ENCODE data around the gene ATXN1. TPM values are rescaled to one million over a fixed set of nuclear protein-coding genes. Genes with fewer than 3 reads are reported as not detected.

ATXN1 gene
- total RNA-seq, 1 experiment from 2014 or later = 25.6 TPM

DNA sequence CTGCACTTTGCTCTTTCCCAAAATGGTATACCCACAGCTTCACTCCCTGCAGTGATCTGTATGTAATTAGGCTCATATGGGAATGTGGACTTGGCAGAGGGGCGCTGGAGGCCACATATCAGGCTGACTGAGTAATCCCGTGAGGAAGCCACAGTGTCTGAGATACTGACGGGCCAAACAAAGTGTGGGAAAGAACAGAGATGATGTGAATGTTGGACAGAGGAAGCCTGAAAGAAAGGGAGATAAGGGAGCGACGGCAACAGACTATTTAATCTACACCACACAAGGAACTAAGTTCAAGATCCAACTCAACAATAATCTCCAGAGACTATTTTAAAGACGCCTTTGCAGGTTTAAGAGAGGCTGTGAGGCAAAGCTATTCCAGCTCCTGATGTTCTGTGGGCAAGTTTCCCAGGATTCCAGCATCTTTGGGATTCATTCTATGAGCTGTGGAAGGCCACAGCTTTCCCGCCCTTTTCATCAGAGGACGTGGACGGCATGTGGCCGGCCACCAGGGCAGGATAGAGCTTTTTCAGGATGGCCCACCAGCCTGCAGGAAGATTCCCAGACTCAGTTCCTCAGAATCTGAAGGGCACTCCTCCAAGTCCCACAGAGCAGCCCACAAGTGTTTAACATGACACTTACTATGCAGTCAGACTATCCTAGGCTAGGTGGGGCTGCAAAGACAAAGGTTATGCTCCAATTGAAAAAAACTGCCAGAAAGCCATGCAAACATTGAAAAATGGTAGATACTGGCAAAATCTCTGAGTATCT, 237.5 kb downstream of the ATXN1 start:
- peak; percentile 36 for DNase-seq (ENCODE audit: low spot score)
- no peaks in the 10 kb centered on the region for H3K9me3 ChIP-seq (ENCODE audit: low read depth, low read length, poor library complexity, severe bottlenecking)

DNA sequence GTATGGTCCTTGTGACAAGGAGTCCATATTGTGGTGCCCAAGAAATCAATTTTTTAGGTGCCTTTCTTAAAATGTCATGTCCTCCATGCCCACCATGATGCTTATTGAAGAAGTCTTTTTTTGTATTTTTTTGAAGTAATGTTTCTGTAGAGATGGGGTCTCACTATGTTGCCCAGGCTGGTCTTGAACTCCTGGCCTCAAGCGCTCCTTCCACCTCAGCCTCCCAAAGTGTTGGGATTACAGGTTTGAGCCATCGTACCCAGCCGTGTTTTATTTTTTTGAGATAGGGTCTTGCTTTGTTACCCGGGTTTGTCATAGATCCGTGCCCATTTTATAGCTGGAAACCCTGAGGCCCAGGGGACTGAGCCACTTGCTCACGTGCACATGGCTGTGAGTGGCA, 238.3 kb downstream of the ATXN1 start:
- H3K27me3 ChIP-seq (replicated peaks; ENCODE audit: insufficient read depth, low read depth, low read length, poor library complexity) = no peaks in the 10 kb centered on the region
- H3K36me3 ChIP-seq (ENCODE audit: insufficient read depth, low read length, poor library complexity, severe bottlenecking) = no peaks in the 10 kb centered on the region
- CTCF ChIA-PET = no interaction called here
- no peak for DNase-seq (ENCODE audit: low spot score)
- no peak overlapping the region for H3K27ac ChIP-seq (ENCODE audit: low read depth, low read length, poor library complexity, severe bottlenecking)
- no peaks in the 10 kb centered on the region for H3K9me3 ChIP-seq (ENCODE audit: low read depth, low read length, poor library complexity, severe bottlenecking)
- no peak overlapping the region for H3K4me3 ChIP-seq (ENCODE audit: low read depth, low read length, poor library complexity, severe bottlenecking)
- TF ChIP-seq EZH2 (IDR thresholded peaks at IDR 0.05; ENCODE audit: borderline replicate concordance, low read depth, low read length, poor library complexity, severe bottlenecking) = no peak
- TF ChIP-seq, protein P1, sequence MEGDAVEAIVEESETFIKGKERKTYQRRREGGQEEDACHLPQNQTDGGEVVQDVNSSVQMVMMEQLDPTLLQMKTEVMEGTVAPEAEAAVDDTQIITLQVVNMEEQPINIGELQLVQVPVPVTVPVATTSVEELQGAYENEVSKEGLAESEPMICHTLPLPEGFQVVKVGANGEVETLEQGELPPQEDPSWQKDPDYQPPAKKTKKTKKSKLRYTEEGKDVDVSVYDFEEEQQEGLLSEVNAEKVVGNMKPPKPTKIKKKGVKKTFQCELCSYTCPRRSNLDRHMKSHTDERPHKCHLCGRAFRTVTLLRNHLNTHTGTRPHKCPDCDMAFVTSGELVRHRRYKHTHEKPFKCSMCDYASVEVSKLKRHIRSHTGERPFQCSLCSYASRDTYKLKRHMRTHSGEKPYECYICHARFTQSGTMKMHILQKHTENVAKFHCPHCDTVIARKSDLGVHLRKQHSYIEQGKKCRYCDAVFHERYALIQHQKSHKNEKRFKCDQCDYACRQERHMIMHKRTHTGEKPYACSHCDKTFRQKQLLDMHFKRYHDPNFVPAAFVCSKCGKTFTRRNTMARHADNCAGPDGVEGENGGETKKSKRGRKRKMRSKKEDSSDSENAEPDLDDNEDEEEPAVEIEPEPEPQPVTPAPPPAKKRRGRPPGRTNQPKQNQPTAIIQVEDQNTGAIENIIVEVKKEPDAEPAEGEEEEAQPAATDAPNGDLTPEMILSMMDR (conservative IDR thresholded peaks at IDR 0.05; ENCODE audit: low read depth, low read length) = no peak
- intact Hi-C loops (cut with micrococcal nuclease; ENCODE audit: unreplicated experiment) = no loop called here
- no peaks in the 10 kb centered on the region for H3K4me1 ChIP-seq (ENCODE audit: insufficient read depth, low read length, poor library complexity, severe bottlenecking)
- BruUV-seq (replicated peaks) = no TSS peak
- POLR2A ChIA-PET (ENCODE audit: low non-redundant PET) = no interaction called here

More for the DNA sequence above, 237.5 kb downstream of the ATXN1 start:
- ChIA-PET CTCF (interaction anchor here (0.5 to 0.7 kb wide), 2 partner anchors 529 to 1292 kb away, joined by 3 to 6 read pairs; no protein-coding TSS in a partner anchor), POLR2A (ENCODE audit: low non-redundant PET) (no interaction called here)
- intact Hi-C loops (cut with micrococcal nuclease; ENCODE audit: unreplicated experiment) = no loop called here
- no TSS peak for BruUV-seq (replicated peaks)
- no peaks in the 10 kb centered on the region for H3K4me1 ChIP-seq (ENCODE audit: insufficient read depth, low read length, poor library complexity, severe bottlenecking)
- no peaks in the 10 kb centered on the region for H3K36me3 ChIP-seq (ENCODE audit: insufficient read depth, low read length, poor library complexity, severe bottlenecking)
- no peak for TF ChIP-seq EZH2 (IDR thresholded peaks at IDR 0.05; ENCODE audit: borderline replicate concordance, low read depth, low read length, poor library complexity, severe bottlenecking)
- TF ChIP-seq, protein P1 (conservative IDR thresholded peaks at IDR 0.05; ENCODE audit: low read depth, low read length) = no peak
- no peak overlapping the region for H3K4me3 ChIP-seq (ENCODE audit: low read depth, low read length, poor library complexity, severe bottlenecking)
- no peaks in the 10 kb centered on the region for H3K27me3 ChIP-seq (replicated peaks; ENCODE audit: insufficient read depth, low read depth, low read length, poor library complexity)
- no peak overlapping the region for H3K27ac ChIP-seq (ENCODE audit: low read depth, low read length, poor library complexity, severe bottlenecking)

GRCh38 chr6:16521528-16521927, 239.7 kb downstream of the ATXN1 start:
- BruUV-seq (replicated peaks) = no TSS peak
- DNase-seq (ENCODE audit: low spot score) = no peak

More at GRCh38 chr6:16521528-16521927, 239.7 kb downstream of the ATXN1 start:
- H3K36me3 ChIP-seq (ENCODE audit: insufficient read depth, low read length, poor library complexity, severe bottlenecking) = no peaks in the 10 kb centered on the region
- POLR2A ChIA-PET (ENCODE audit: low non-redundant PET) = interaction anchor here (0.5 kb wide), 1 partner anchor 18 kb away, joined by 3 read pairs; no protein-coding TSS in a partner anchor
- no peak for TF ChIP-seq EZH2 (IDR thresholded peaks at IDR 0.05; ENCODE audit: borderline replicate concordance, low read depth, low read length, poor library complexity, severe bottlenecking)
- TF ChIP-seq, protein P1 (conservative IDR thresholded peaks at IDR 0.05; ENCODE audit: low read depth, low read length) = no peak
- CTCF ChIA-PET = no interaction called here
- intact Hi-C loops (cut with micrococcal nuclease; ENCODE audit: unreplicated experiment) = no loop called here
- no peaks in the 10 kb centered on the region for H3K27me3 ChIP-seq (replicated peaks; ENCODE audit: insufficient read depth, low read depth, low read length, poor library complexity)
- H3K27ac ChIP-seq (ENCODE audit: low read depth, low read length, poor library complexity, severe bottlenecking) = no peak overlapping the region
- no peaks in the 10 kb centered on the region for H3K9me3 ChIP-seq (ENCODE audit: low read depth, low read length, poor library complexity, severe bottlenecking)
- no peak overlapping the region for H3K4me3 ChIP-seq (ENCODE audit: low read depth, low read length, poor library complexity, severe bottlenecking)
- no peaks in the 10 kb centered on the region for H3K4me1 ChIP-seq (ENCODE audit: insufficient read depth, low read length, poor library complexity, severe bottlenecking)
